Measurements from ENCODE around the gene ERBB2.
"Not testable (repeated sequence)": the region's sequence is repeated elsewhere in the genome, so short reads cannot be mapped to it uniquely, and the experiment has no call there.

The ERBB2 gene

DNA sequence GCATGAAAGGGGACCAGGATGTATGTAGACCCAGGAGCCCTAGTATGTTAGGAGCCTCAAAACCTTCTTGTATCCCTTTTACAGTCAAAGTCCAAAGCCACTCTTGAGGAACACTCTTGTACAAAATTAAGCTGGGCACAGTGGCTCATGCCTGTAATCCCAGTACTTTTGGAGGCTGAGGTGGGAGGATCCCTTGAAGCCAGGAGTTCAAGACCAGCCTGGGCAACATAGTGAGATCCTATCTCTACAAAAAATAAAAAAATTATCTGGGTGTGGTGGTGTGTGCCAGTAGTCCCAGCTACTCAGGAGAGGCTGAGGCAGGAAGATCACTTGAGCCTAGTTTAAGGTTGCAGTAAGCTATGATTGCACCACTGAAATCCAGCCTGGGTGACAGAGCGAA, 26.1 kb downstream of the ERBB2 start:
- DNase-seq (ENCODE audit: low read depth in 2 of 2), result not testable (repeated sequence)

GRCh38 chr17:39726617-39727016, 26.8 kb downstream of the ERBB2 start:
- no peak for DNase-seq (ENCODE audit: low read depth in 2 of 2)

GRCh38 chr17:39727556-39727955, 27.7 kb downstream of the ERBB2 start:
- DNase-seq (ENCODE audit: low read depth in 2 of 2), result no peak

GRCh38 chr17:39729280-39729851, 29.5 kb downstream of the ERBB2 start:
- DNase-seq (ENCODE audit: low read depth in 2 of 2), result no peak

- peak; percentile 46 to 58 for DNase-seq (ENCODE audit: low read depth in 2 of 2)
Measured at GRCh38 chr17:39730095-39730921, 30.4 kb downstream of the ERBB2 start, which contains the start of gene MIEN1. Gene MIEN1, minus strand, starts transcription at chr17:39730532. Its CDS starts 37 bp downstream, at chr17:39730495.

- DNase-seq (ENCODE audit: low read depth in 2 of 2), result no peak
Measured at GRCh38 chr17:39732586-39732985, 32.7 kb downstream of the ERBB2 start.

- DNase-seq (ENCODE audit: low read depth in 2 of 2), result no peak
Measured at GRCh38 chr17:39735882-39736281, 36.0 kb downstream of the ERBB2 start.

DNA sequence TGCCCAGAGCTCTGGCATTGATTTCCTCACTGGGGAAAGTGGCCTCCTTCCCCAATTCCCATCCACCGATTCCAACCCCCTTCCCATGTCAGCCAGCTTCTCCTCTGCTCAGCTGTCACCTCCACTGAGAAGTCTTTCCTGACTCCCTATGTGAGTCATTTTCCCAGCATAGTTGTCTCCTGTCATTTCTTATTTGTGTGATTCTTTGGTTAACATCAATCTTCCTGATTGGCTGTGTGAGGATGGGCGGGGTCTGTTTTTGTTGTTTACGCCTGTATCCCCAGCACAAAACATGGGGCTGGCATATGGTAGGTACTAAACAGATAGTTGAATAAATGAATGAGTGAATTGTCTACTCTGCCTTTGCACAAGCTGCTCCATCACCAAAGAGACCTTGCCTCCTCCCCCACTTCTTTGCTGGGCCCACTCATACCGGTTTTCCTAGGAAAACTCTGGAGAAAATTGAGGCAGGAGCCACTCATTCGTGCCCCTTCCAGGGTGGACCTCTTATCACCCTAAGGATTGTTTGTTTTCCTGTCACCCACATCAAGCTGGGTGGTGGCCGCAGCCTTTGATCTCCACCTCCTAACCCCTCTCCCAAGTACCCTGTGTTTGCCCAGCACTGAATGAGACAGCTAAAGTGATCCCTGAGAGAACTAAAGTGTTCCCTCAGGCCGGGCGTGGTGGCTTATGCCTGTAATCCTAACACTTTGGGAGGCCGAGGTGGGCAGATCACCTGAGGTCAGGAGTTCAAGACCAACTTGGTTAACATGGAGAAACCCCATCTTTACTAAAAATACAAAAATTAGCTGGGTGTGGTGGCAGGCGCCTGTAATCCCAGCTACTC, 36.7 kb downstream of the ERBB2 start:
- no peak for DNase-seq (ENCODE audit: low read depth in 2 of 2)

GRCh38 chr17:39737206-39737759, 37.4 kb downstream of the ERBB2 start:
- DNase-seq (ENCODE audit: low read depth in 2 of 2), result no peak

- no peak for DNase-seq (ENCODE audit: low read depth in 2 of 2)
Measured at GRCh38 chr17:39737760-39738567, 38.1 kb downstream of the ERBB2 start, which contains the start of gene GRB7. Gene GRB7, plus strand, starts transcription at chr17:39737938. Its CDS starts 4,364 bp downstream, at chr17:39742302.

DNA sequence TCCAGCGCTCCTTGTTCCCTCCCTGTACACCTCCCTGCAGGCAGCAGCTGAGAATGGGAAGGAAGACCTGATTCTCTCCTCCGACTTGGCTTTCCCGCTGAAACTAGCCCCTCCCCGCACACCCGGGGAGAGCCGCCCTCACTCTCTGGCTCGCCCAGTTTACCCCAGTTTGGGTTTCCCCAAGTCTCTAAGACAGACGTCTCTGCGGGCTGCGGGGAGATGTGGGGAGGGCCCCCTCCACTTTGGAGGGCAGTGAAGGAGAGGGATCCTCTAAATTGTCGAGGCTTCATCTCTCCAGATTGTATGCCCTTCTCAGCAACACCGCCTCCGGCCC, 38.7 kb downstream of the ERBB2 start:
- DNase-seq (ENCODE audit: low read depth in 2 of 2), result no peak

GRCh38 chr17:39738983-39739884, 39.4 kb downstream of the ERBB2 start:
- no peak for DNase-seq (ENCODE audit: low read depth in 2 of 2)

DNA sequence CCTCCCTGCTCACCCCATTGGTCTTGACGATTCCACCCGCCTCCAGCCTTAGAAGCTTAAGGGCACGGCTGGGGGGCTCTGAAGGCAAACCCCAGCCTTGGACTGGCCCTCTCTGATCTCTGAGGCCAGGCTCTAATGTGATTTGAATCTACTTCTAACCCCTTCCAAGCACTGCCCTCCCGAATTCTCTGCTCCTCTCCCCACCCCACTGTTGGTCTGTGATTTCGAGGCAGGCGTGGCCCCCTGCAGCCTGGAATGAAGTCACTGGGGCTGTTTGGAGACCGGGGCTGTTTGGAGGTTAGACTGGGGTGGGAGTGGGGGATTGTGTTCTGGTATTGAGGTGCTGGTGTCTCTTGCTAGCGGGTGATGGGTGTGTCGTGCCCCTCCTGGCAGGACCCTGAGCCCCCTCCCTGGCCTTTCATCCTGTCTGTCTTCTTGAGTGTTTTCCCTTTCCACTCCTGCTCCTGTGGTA, 40.1 kb downstream of the ERBB2 start:
- DNase-seq (ENCODE audit: low read depth in 2 of 2), result no peak

DNA sequence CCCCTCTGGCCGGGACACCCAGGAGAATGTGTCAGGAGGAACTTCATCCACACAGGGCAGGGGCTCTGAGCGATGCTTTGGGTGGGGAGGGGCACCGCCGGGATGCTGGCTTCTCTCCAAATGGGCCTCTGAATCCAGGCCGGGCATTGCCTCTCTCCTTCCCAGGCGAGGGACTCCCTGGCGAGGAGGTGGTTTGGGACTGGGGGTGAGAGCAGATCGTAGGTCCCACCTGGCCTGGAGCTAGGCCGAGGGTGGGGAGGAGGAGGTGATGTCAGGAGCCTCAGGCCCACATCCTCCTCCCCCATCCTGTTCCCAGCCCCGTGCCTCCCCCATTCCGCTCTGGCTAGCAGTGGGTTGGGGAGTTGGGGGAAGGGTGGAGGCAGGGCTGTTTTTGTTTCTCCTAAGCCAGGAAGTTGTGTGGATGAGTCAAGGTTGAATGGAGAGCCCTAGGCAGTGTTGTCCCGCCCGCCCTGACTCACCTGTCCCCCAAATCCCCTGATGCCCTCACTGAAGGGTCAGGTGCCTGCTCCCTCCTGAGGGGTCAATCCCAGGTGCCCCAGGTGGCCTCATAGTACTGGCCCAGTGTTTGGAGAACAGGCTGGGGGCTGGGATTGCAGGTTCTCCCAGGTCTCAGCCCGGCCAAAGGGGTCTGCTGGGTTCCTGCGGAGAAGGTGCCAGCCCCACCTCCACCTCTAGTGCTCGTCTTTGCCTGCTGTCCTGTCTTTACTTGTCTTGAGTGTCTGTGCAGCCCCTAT, 40.7 kb downstream of the ERBB2 start:
- DNase-seq (ENCODE audit: low read depth in 2 of 2), result peak in 1 of 2 experiments; percentile 24

DNA sequence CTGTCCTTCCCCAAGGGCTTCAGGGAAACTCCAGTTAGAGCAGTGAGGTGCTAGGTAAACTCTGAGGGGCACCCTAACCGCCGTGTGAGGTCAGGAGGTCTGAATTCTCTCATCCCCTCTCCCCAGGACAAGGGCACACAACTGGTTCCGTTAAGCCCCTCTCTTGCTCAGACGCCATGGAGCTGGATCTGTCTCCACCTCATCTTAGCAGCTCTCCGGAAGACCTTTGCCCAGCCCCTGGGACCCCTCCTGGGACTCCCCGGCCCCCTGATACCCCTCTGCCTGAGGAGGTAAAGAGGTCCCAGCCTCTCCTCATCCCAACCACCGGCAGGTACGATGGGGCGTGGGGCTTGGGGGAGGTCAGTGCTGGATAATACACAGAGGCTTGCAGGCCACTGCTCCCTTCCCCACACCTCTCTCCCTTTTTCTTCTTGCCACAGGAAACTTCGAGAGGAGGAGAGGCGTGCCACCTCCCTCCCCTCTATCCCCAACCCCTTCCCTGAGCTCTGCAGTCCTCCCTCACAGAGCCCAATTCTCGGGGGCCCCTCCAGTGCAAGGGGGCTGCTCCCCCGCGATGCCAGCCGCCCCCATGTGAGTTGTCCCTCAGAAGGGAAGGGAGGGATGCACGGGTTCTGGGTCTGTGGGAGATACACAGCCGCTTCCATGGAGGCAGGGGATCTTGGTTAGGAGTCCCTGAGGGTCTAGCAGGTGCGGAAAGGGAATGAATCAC, 42.4 kb downstream of the ERBB2 start:
- no peak for DNase-seq (ENCODE audit: low read depth in 2 of 2)

- no peak for DNase-seq (ENCODE audit: low read depth in 2 of 2)
Measured at GRCh38 chr17:39742856-39743436, 43.1 kb downstream of the ERBB2 start.

DNA sequence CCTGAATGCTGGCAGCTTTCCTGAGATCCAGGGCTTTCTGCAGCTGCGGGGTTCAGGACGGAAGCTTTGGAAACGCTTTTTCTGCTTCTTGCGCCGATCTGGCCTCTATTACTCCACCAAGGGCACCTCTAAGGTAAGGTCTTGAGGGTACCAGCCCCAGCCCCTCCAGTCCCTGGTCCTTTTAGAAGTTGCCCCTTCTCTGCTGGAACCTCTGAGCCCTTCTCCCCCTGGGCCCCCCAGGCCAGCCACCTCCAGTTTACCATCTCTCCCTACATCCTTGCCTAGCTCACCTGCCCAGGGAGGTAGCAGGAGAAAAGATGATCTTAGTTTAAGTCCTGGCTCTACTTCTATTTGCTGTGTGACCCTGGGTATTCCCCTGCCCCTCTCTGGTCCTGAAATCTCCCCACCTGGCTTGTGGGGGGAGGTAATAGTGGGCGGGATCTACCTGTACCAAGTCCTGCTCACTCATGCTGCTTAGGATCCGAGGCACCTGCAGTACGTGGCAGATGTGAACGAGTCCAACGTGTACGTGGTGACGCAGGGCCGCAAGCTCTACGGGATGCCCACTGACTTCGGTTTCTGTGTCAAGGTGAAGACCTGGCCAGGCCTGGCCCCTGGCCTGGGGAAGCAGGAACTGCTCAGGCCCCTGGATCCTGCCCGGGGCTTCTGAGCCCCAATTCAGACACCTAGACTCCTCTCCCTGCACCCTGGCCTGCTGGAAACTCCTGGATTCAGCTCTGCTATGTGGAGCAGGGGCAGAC, 44.4 kb downstream of the ERBB2 start:
- DNase-seq (ENCODE audit: low read depth in 2 of 2), result no peak

DNA sequence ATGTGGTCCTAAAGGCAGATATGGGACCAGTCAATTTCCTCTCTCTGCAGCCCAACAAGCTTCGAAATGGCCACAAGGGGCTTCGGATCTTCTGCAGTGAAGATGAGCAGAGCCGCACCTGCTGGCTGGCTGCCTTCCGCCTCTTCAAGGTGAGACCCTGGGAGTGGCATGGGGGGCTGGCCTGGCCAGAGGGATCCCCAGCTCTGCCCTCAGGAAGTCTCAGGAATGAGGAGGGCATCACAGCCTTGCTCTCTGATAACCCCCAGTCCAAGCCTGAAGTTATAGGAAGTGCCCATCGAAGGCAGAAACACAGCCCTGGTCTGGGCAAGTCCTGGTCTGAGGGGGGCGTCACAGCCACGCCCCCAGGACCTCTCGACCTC, 45.0 kb downstream of the ERBB2 start:
- no peak for DNase-seq (ENCODE audit: low read depth in 2 of 2)

All from fibroblast of skin of left quadriceps (primary cell).